ENCODE measurements around the gene SLCO3A1.

The SLCO3A1 gene

DNA sequence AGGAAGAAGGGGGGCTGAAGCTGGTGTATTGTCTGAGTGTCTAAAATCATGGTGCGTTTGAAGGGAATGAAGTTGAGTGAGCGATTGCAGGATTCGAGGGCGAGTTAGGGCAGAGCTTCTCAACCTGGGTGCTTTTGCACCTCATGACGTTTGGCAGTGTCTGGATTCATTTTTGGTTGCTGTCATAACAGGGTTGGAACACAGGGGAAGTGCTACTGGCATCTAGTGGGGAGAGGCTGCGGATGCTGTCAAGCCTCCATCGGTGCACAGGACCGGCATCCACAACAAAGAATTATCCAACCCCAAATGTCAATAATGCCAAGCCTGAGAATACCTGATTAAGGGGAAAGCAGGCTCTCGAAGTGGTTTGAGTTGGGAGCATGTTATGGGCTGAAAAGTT is 120.0 kb downstream of the SLCO3A1 start:
- DNase-seq = no peak

GRCh38 chr15:91974321-91974720 is 120.8 kb downstream of the SLCO3A1 start:
- DNase-seq = no peak

GRCh38 chr15:91975241-91975978 is 121.9 kb downstream of the SLCO3A1 start:
- no peak for DNase-seq

GRCh38 chr15:91976966-91977365 is 123.5 kb downstream of the SLCO3A1 start:
- no peak for DNase-seq

DNA sequence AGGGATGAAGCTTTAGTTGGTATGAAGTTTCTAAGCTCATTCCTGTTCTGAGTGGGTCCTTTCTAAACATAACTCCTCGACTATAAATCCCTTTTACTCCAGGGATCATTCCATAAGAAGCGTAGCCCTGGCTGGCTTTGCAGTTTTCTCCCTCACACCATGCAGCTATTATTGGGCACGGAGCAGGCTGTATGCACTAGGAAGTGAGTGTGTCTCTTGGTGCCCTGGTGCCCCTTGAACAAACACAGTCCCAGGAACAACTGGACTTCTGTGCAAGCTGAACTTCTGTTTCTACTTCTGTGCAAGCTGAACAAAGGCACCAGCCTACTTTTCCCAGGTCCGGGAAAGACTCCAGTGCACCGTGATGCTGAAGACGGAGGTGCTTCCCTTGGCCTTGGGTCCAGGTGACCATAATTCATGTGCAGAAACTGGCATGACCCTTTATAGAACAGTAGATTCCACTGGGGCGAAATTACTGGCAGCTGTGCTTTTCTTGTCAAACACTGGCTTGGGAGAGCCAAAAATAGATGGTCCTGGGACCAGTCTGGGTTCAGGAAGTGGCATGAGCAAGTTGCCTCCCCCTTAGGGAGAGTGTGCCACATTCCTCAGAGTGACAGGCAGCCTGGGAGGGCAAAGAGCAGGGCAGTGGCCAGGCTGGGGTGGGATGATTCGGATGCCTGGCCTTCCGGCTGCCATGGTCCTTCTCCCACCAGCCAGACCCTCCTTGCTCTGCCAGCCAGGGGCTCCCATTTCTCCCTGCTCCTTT is 127.2 kb downstream of the SLCO3A1 start:
- DNase-seq = no peak

GRCh38 chr15:91981821-91982800 is 128.6 kb downstream of the SLCO3A1 start:
- DNase-seq = no peak

DNA sequence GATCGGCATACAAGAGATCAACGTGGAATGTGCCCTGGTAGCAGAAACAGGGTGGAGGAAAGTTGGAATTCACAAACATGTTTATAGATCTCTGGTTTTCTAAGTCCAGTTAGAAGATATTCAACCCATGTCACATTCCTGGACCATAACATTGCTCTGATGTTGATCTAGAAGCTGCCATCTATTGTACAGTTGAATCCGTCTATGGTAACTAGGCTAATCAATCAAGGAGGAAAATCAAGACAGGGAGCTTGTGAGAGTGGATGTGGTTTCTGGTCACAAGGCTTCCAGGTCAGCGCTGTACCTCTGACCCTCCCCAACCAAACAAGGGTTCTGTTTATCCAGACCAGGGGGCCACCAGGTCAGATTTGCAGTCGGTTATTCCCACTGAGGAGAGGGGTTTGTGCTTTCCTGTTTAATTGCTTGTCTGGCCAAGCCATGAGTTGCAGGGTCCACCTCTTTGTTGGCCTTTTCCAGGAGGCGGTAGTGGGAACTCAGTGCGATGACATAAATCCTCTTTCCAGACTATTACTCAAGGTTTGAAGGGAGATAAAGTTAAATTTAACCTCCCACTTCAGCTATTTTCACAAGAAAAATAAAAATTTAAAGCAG is 130.3 kb downstream of the SLCO3A1 start:
- no peak for DNase-seq

GRCh38 chr15:91985297-91985696 is 131.8 kb downstream of the SLCO3A1 start:
- DNase-seq = no peak

- no peak for DNase-seq
Measured at GRCh38 chr15:91988071-91988470, 134.6 kb downstream of the SLCO3A1 start.

DNA sequence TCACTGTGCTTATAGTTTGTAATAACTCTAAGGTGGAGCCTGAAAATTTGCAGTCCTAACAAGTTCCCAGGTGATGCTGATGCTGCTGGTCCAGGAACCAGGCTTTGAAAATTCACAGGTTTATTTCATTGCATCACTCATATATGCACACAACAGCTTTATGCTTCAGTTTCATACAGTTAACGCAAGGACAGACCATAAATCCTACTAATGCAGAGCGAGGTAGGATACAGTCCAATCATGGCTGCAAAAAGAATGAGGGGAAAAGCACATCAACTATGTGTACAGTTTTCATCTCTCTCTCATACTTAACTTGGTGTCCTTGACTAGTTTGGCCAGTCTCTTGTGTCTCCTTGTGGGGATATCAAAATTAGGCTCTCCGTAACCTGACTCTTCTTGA is 135.1 kb downstream of the SLCO3A1 start:
- no peak for DNase-seq

DNA sequence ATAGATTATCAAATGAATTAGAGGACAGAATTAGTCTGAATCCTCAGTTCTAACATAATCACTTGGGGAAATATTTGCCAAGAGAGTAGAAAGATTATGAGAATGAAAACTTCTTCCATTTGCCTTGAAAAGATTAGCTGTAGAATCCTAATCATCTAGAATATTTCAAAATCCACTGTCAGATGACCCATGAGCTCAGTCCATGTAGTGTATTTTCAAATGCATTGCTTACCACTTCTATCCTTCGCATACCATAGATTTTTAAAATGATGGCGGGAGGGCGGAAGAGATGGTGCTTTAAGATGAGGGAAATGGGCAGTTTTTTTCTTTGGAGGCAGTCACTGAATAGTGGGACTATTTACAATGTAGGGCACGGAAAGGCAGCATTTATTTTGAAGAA is 136.3 kb downstream of the SLCO3A1 start:
- DNase-seq = no peak

GRCh38 chr15:91992945-91993344 is 139.4 kb downstream of the SLCO3A1 start:
- DNase-seq = no peak

- no peak for DNase-seq
Measured at GRCh38 chr15:91995146-91995545, 141.6 kb downstream of the SLCO3A1 start.

DNA sequence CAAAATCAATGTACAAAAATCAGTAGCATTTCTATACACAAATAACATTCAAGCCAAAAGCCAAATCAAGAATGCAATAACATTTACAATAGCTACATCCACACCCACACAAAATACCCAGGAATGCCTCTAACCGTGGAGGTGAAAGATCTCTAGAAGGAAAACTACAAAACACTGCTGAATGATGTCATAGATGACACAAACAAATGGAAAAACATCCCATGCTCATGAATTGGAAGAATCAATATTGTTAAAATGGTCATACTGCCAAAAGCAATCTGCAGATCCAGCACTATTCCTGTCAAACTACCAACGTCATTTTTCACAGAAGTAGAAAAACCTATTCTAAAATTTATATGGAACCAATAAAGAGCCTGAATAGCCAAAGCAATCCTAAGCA is 143.7 kb downstream of the SLCO3A1 start:
- no peak for DNase-seq

GRCh38 chr15:92000709-92001108 is 147.2 kb downstream of the SLCO3A1 start:
- no peak for DNase-seq

GRCh38 chr15:92001307-92001706 is 147.8 kb downstream of the SLCO3A1 start:
- DNase-seq = no peak

DNA sequence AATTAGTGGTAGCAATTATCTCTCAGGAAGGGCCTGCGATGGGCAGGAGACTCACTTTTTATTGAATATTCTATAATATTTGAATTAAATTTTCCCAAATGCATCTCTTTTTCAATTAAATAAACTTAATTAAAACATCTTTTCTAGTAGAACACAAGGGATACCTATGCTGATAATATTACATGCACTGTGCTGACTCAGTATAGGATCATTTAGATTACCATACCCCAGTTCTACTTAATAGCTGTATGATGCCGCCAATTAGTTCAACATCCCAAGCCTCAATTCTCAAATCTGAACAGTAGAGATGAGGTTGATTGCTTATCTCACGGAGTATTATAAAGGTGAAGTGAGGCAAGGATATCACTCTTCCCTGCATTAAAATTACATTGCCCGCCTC is 149.2 kb downstream of the SLCO3A1 start:
- no peak for DNase-seq

DNA sequence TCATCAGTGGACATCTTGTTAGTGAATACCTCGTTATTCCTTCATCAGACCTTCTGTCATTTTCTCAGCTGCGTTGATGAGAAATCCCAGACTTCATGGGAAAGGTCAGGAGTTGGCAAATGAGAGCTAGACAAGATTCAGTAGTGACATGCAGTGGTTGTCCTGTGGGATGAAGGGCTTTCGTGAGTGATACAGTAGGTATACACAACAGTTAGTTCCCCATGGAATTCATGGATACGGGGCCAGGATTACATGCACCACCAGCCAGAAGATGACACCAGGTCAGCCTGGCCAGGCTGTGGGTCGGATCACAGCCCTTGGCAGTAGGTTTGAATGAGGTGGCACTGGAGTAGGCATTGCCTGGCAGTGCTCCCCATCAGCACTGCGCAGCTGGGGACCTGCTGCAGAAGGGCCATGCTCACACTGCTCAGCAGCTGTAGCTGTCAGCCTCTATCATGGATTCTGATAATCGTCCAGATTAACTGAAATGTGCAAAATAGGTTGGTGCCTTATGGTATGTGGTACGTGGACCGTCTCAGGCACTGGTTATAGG is 150.1 kb downstream of the SLCO3A1 start:
- DNase-seq = no peak

DNA sequence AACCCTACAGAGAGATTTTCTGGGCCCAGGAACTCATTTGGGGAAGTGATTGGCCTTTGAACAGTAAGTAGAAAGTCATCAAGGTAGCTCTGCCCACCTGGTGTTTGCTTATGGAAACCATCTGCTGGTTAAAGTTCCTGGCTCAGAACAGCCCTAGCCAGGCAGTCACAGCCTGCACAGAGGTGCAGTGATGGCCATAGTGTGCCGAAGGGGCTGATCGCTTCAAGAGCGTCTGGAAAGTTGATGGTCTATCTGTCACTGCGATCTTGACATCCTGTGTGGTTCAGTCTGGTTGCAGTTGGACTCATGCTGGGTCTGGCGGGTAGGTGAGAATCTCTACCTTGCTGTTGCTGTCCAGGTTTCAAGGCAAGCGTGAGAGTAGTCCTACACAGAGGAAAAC is 151.6 kb downstream of the SLCO3A1 start:
- DNase-seq = no peak

GRCh38 chr15:92006186-92007028 is 152.9 kb downstream of the SLCO3A1 start:
- no peak for DNase-seq

DNA sequence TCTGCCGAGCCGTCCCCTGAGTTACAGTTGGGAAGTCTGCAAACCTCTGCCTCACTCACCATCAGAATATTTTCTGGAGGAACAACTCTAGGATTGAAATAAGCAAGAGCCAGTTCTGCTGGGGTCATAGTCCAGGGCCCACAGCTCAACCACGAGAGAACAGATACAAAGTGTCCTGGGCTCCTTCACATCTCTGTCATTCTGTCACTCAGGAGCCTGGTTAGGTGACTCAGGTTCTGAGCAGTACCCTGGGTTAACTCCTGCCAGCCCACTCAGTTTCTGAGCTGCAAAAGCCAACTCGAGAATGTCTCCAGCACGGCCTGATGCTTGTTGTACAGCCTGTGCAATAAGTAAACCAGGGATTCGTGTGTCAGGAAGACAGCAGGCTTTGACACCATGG is 155.7 kb downstream of the SLCO3A1 start:
- no peak for DNase-seq
